ENCODE results near the gene PLA2G1B. TPM values are rescaled to one million over a fixed set of nuclear protein-coding genes. Genes with fewer than 3 reads are reported as not detected.

Gene PLA2G1B
- total RNA-seq, 2 donors from 2014 or later: not detected

GRCh38 chr12:120359128-120359527 is 31.5 kb upstream of the PLA2G1B start:
- no peak for TF ChIP-seq CTCF (IDR thresholded peaks at IDR 0.05)
- TF ChIP-seq POLR2AphosphoS5 (IDR thresholded peaks at IDR 0.05): no peak
- no peak for TF ChIP-seq POLR2A (IDR thresholded peaks at IDR 0.05)
- intact Hi-C loops (cut with DNase I): no loop called here
- H3K27me3 ChIP-seq (replicated peaks; ENCODE audit: insufficient read depth): no peaks in the 10 kb centered on the region

GRCh38 chr12:120358412-120359100 is 31.0 kb upstream of the PLA2G1B start:
- H3K36me3 ChIP-seq: no peaks in the 10 kb centered on the region
- no peak overlapping the region for H3K4me3 ChIP-seq
- intact Hi-C loops (cut with DNase I): no loop called here
- no peaks in the 10 kb centered on the region for H3K4me1 ChIP-seq (replicated peaks)
- no peaks in the 10 kb centered on the region for H3K27me3 ChIP-seq (replicated peaks; ENCODE audit: insufficient read depth)
- no peak for DNase-seq (ENCODE audit: low spot score)
- WGBS: 66% methylated on average over 19 of the region's 19 CpGs
- no peak overlapping the region for H3K27ac ChIP-seq
- TF ChIP-seq POLR2AphosphoS5 (IDR thresholded peaks at IDR 0.05) (no peak), POLR2A (IDR thresholded peaks at IDR 0.05) (no peak), CTCF (IDR thresholded peaks at IDR 0.05) (no peak)
- no peaks in the 10 kb centered on the region for H3K9me3 ChIP-seq

More at GRCh38 chr12:120359128-120359527, 31.5 kb upstream of the PLA2G1B start:
- no peaks in the 10 kb centered on the region for H3K9me3 ChIP-seq
- no peak overlapping the region for H3K4me3 ChIP-seq
- no peak for DNase-seq (ENCODE audit: low spot score)
- H3K36me3 ChIP-seq: no peaks in the 10 kb centered on the region
- 91% methylated on average over 1 of the region's 1 CpG for whole genome bisulfite sequencing
- no peaks in the 10 kb centered on the region for H3K4me1 ChIP-seq (replicated peaks)
- no peak overlapping the region for H3K27ac ChIP-seq

GRCh38 chr12:120357104-120357503 is 29.5 kb upstream of the PLA2G1B start:
- H3K27me3 ChIP-seq (replicated peaks; ENCODE audit: insufficient read depth): no peaks in the 10 kb centered on the region
- no peak overlapping the region for H3K27ac ChIP-seq
- DNase-seq (ENCODE audit: low spot score): no peak
- no peaks in the 10 kb centered on the region for H3K36me3 ChIP-seq
- H3K4me1 ChIP-seq (replicated peaks): no peaks in the 10 kb centered on the region
- H3K4me3 ChIP-seq: no peak overlapping the region
- no peaks in the 10 kb centered on the region for H3K9me3 ChIP-seq
- WGBS: 81% methylated on average over 5 of the region's 5 CpGs
- intact Hi-C loops (cut with DNase I): no loop called here
- TF ChIP-seq POLR2AphosphoS5 (IDR thresholded peaks at IDR 0.05): no peak
- TF ChIP-seq POLR2A (IDR thresholded peaks at IDR 0.05): no peak
- TF ChIP-seq CTCF (IDR thresholded peaks at IDR 0.05): no peak

GRCh38 chr12:120356567-120357030 is 29.0 kb upstream of the PLA2G1B start:
- Histone ChIP-seq H3K36me3 (no peaks in the 10 kb centered on the region), H3K9me3 (no peaks in the 10 kb centered on the region), H3K27ac (no peak overlapping the region), H3K4me1 (replicated peaks) (no peaks in the 10 kb centered on the region), H3K27me3 (replicated peaks; ENCODE audit: insufficient read depth) (no peaks in the 10 kb centered on the region), H3K4me3 (no peak overlapping the region)
- peak; percentile 66 for DNase-seq (ENCODE audit: low spot score)
- peak; percentile 56 for TF ChIP-seq POLR2AphosphoS5 (IDR thresholded peaks at IDR 0.05)
- TF ChIP-seq POLR2A (IDR thresholded peaks at IDR 0.05): no peak
- TF ChIP-seq CTCF (IDR thresholded peaks at IDR 0.05): peak; percentile 63 to 92 (median 88)
- WGBS: 38% methylated on average over 13 of the region's 13 CpGs
- intact Hi-C loops (cut with DNase I): loop anchor here (1.0 kb wide), 1 partner anchor 74 kb away; no protein-coding TSS in a partner anchor

All from prostate gland (tissue), 2 donors.